SH-SY5Y (cell line): ENCODE measurements around the gene MIEF2.

Source experiments
- GATA2 ChIP-seq: IDR thresholded peaks from 2 replicates; pipeline ENCODE4 v1.6.1; 2011; ENCODE audit warnings: mild to moderate bottlenecking, low read depth, low read length
- GATA3 ChIP-seq: IDR thresholded peaks from 2 replicates; pipeline ENCODE4 v1.6.1; 2011; ENCODE audit warnings: low read depth, mild to moderate bottlenecking, low read length, moderate library complexity

- TF ChIP-seq GATA2 = no peak
- no peak for TF ChIP-seq GATA3
These were observed 34.7 kb upstream of the MIEF2 start for GRCh38 chr17:18225642-18226283.
